Endothelial cell of umbilical vein (primary cell): ENCODE results near the gene TSPAN9. TPM values are rescaled to one million over a fixed set of nuclear protein-coding genes. Genes with fewer than 3 reads are reported as not detected.

Source experiments
- BruUV-seq: library from RNA; stranded (reverse); fragments of 400-500 nt; replicated peaks from 2 replicates; lab custom pipeline; 2021; lab: Mats Ljungman, UMichigan
- CTCF ChIA-PET: fragments of 300-600, 350-600 bp; sonication (Branson Sonifier 250); formaldehyde crosslinking; loops from one replicate; lab custom pipeline; 2021; ENCODE audit warnings: antibody characterized with exemption, inconsistent platforms; lab: Charles Lee
- POLR2A ChIA-PET: fragments of 300-600, 350-600 bp; sonication (Branson Sonifier 250); formaldehyde crosslinking; loops from one replicate; lab custom pipeline; 2021; ENCODE audit warnings: antibody characterized with exemption, inconsistent platforms; lab: Charles Lee
- DNase-seq: peaks from one replicate; pipeline ENCODE4 v3.0.0-alpha.2; 2011; ENCODE audit warnings: low read depth, low spot score
- FAIRE-seq: peaks from 2 replicates; lab custom pipeline; 2011; peaks lifted over from hg19 to GRCh38; lab: Jason Lieb, UNC
- H2AFZ ChIP-seq: 2 replicates; pipeline ENCODE4 v1.6.0; 2012; ENCODE audit warnings: low read depth, low read length, control low read depth, inconsistent platforms
- H3K27ac ChIP-seq: 2 replicates; pipeline ENCODE4 v1.5.1; 2011; ENCODE audit warnings: low read depth, mild to moderate bottlenecking, control low read depth, low read length, moderate library complexity; ENCODE audit not compliant: insufficient read depth
- H3K27me3 ChIP-seq, 2 experiments: 2 replicates each; pipeline versions ENCODE4 v1.6.0 to v1.6.1; 2011; ENCODE audit warnings: low read length in 2 of 2, mixed read lengths in 1 of 2; ENCODE audit not compliant: control insufficient read depth in 2 of 2, insufficient read depth in 2 of 2
- H3K36me3 ChIP-seq, 2 experiments: 2 replicates in 1 of 2; 3 replicates in 1 of 2; pipeline ENCODE4 v1.5.1; 2011; ENCODE audit warnings: low read length in 2 of 2, mild to moderate bottlenecking in 1 of 2, moderate library complexity in 1 of 2; ENCODE audit not compliant: control insufficient read depth in 2 of 2, insufficient read depth in 2 of 2; ENCODE audit errors: extremely low read depth in 1 of 2
- H3K4me1 ChIP-seq: 3 replicates; pipeline ENCODE4 v1.5.1; 2011; ENCODE audit warnings: mild to moderate bottlenecking, low read length; ENCODE audit not compliant: control insufficient read depth, insufficient read depth; ENCODE audit errors: extremely low read depth
- H3K4me2 ChIP-seq: 2 replicates; pipeline ENCODE4 v1.6.1; 2011; ENCODE audit warnings: low read length, control low read depth, mixed read lengths; ENCODE audit not compliant: insufficient read depth
- H3K4me3 ChIP-seq, 3 experiments: fragments of 200-600 bp in 1 of 3; sonication (generic), shearing (Covaris generic) in 1 of 3; replicated peaks in 1 of 3; 2 replicates each; pipeline ENCODE4 v1.5.1; 2011 to 2016; ENCODE audit warnings: control low read depth in 3 of 3, low read length in 3 of 3, mild to moderate bottlenecking in 2 of 3, inconsistent platforms in 1 of 3, low read depth in 1 of 3, moderate library complexity in 1 of 3; ENCODE audit not compliant: insufficient read depth in 1 of 3
- H3K79me2 ChIP-seq: 2 replicates; pipeline ENCODE4 v1.6.0; 2012; ENCODE audit warnings: low read length, inconsistent platforms; ENCODE audit not compliant: control insufficient read depth, insufficient read depth
- H3K9ac ChIP-seq: replicated peaks from 2 replicates; pipeline ENCODE3; 2011; ENCODE audit warnings: low read length, control low read depth; ENCODE audit not compliant: insufficient read depth; ENCODE audit errors: extremely low read depth
- H3K9me1 ChIP-seq: replicated peaks from 3 replicates; pipeline ENCODE4 v1.6.0; 2011; ENCODE audit warnings: mild to moderate bottlenecking, low read length; ENCODE audit not compliant: control insufficient read depth, insufficient read depth; ENCODE audit errors: extremely low read depth
- H3K9me3 ChIP-seq: replicated peaks from 2 replicates; pipeline ENCODE4 v1.5.1; 2012; ENCODE audit warnings: low read length, inconsistent platforms; ENCODE audit not compliant: control insufficient read depth, insufficient read depth
- H4K20me1 ChIP-seq: replicated peaks from 2 replicates; pipeline ENCODE3; 2011; ENCODE audit warnings: mild to moderate bottlenecking, low read length; ENCODE audit not compliant: control insufficient read depth, insufficient read depth; ENCODE audit errors: extremely low read depth
- EZH2 ChIP-seq: IDR thresholded peaks from 2 replicates; pipeline ENCODE4 v1.6.1; 2012; ENCODE audit warnings: borderline replicate concordance, low read depth, mild to moderate bottlenecking, moderate library complexity, low read length, inconsistent platforms; ENCODE audit not compliant: severe bottlenecking
- FOS ChIP-seq: IDR thresholded peaks from 2 replicates; pipeline ENCODE4 v1.6.1; 2011; ENCODE audit warnings: mild to moderate bottlenecking, low read length, moderate library complexity, borderline replicate concordance; ENCODE audit not compliant: insufficient read depth
- GATA2 ChIP-seq: IDR thresholded peaks from 2 replicates; pipeline ENCODE4 v1.7.0; 2011; ENCODE audit warnings: low read depth, mild to moderate bottlenecking, moderate library complexity, mixed read lengths, low read length; ENCODE audit not compliant: insufficient read length, insufficient read depth
- JUN ChIP-seq: IDR thresholded peaks from 2 replicates; pipeline ENCODE4 v1.6.1; 2011; ENCODE audit warnings: borderline replicate concordance, low read depth; ENCODE audit not compliant: insufficient read length, insufficient read depth
- MYC ChIP-seq: IDR thresholded peaks from one replicate; pipeline ENCODE4 v1.6.1; 2011; ENCODE audit warnings: mild to moderate bottlenecking, low read depth, low read length
- POLR2A ChIP-seq: IDR thresholded peaks from 2 replicates; pipeline ENCODE4 v1.6.1; 2012; ENCODE audit warnings: low read depth, mild to moderate bottlenecking, control low read depth, low read length
- POLR2AphosphoS5 ChIP-seq: IDR thresholded peaks from 2 replicates; pipeline ENCODE4 v1.6.1; 2012; ENCODE audit warnings: low read depth, mild to moderate bottlenecking, control low read depth, low read length, moderate library complexity; ENCODE audit not compliant: insufficient read depth
- dilution Hi-C: fragments of 300-500 bp; cut with MboI; formaldehyde crosslinking; loops from one replicate; pipeline ENCODE4 v1.15.0; 2019; ENCODE audit warnings: low sequenced_read_pairs; ENCODE audit not compliant: extremely low pct_ligation_motif_present
- intact Hi-C: fragments of 100-400 bp; cut with micrococcal nuclease; formaldehyde crosslinking; loops from one replicate; pipeline ENCODE4 v1.10.0; 2022
- polyA plus RNA-seq, 4 experiments: library from polyadenylated mRNA; depleted of rRNA in 3 of 4; stranded (reverse) in 3 of 4; unstranded in 1 of 4; fragments of >200 nt; gene quantifications; 2 replicates each; pipeline versions ENCODE4 v1.2.1 to v1.2.3, GENCODE V29; 2011 to 2012; ENCODE audit warnings: missing spikeins in 1 of 4
- total RNA-seq: library from RNA; stranded (reverse); gene quantifications from 2 replicates; pipeline ENCODE4 v1.2.3, GENCODE V29; 2021
- TF ChIP-seq, protein P1 (sequence below), 2 donors: IDR thresholded peaks; 1 replicate in 1 of 2; 2 replicates in 1 of 2; pipeline ENCODE4 v1.5.1; 2011; ENCODE audit warnings: low read length in 2 of 2, mild to moderate bottlenecking in 2 of 2, moderate library complexity in 2 of 2, control low read depth in 1 of 2, inconsistent platforms in 1 of 2, low read depth in 1 of 2; ENCODE audit not compliant: insufficient read depth in 1 of 2; ENCODE audit errors: extremely low read depth in 1 of 2
- TF ChIP-seq, protein P2 (sequence below): IDR thresholded peaks from 2 replicates; pipeline ENCODE4 v1.6.1; 2011; ENCODE audit not compliant: insufficient read depth, insufficient read length

Gene TSPAN9
- total and polyA plus RNA-seq, 2 donors (not counting 3 experiments of a cell fraction or from before 2014, with no cell fraction given): 43.3 to 66.8 TPM

DNA sequence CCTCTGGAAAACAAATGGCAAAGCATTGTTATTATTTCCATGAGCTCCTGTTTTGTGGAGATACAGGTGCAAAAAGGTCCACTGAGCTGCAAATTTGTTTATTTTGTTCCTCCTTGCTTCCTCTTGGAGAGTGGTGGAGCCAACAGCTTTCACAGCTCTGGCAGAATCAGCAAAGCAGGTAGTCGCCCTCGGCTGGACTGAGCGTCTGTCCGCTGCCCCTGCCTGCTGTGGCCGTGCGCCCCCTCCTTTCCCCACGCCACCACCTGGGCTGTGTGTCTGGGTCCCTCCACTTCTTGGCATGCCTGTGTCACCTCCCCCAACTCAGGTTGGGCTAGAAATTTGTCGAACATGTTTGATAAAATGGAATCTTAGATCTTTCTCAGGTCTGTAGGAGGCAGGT is 188.2 kb downstream of the TSPAN9 start:
- TF ChIP-seq GATA2 (no peak), POLR2A (no peak), EZH2 (no peak), JUN (no peak), FOS (no peak), POLR2AphosphoS5 (no peak), MYC (no peak)
- TF ChIP-seq, protein P1, sequence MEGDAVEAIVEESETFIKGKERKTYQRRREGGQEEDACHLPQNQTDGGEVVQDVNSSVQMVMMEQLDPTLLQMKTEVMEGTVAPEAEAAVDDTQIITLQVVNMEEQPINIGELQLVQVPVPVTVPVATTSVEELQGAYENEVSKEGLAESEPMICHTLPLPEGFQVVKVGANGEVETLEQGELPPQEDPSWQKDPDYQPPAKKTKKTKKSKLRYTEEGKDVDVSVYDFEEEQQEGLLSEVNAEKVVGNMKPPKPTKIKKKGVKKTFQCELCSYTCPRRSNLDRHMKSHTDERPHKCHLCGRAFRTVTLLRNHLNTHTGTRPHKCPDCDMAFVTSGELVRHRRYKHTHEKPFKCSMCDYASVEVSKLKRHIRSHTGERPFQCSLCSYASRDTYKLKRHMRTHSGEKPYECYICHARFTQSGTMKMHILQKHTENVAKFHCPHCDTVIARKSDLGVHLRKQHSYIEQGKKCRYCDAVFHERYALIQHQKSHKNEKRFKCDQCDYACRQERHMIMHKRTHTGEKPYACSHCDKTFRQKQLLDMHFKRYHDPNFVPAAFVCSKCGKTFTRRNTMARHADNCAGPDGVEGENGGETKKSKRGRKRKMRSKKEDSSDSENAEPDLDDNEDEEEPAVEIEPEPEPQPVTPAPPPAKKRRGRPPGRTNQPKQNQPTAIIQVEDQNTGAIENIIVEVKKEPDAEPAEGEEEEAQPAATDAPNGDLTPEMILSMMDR (IDR thresholded peaks at IDR 0.05; ENCODE audit: extremely low read depth in 1 of 2, insufficient read depth in 1 of 2, low read depth in 1 of 2, low read length in 2 of 2): no peak
- TF ChIP-seq, protein P2, sequence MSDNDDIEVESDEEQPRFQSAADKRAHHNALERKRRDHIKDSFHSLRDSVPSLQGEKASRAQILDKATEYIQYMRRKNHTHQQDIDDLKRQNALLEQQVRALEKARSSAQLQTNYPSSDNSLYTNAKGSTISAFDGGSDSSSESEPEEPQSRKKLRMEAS: no peak
- no peaks in the 10 kb centered on the region for H3K9me3 ChIP-seq
- intact Hi-C loops (no loop called here), dilution Hi-C loops (no loop called here)
- ChIA-PET CTCF (interaction anchor here (0.9 to 1.3 kb wide), 3 partner anchors 10 to 192 kb away, joined by 3 to 6 read pairs (median 6); no protein-coding TSS in a partner anchor), POLR2A (no interaction called here)
- H3K4me1 ChIP-seq: no peaks in the 10 kb centered on the region
- H2AFZ ChIP-seq: no peak overlapping the region
- no peak overlapping the region for H3K9ac ChIP-seq
- no peaks in the 10 kb centered on the region for H3K27me3 ChIP-seq
- no peak for DNase-seq
- H3K79me2 ChIP-seq: no peaks in the 10 kb centered on the region
- no peaks in the 10 kb centered on the region for H3K9me1 ChIP-seq
- H4K20me1 ChIP-seq: no peaks in the 10 kb centered on the region
- no peak overlapping the region for H3K27ac ChIP-seq
- no TSS peak for BruUV-seq
- no peaks in the 10 kb centered on the region for H3K36me3 ChIP-seq
- H3K4me3 ChIP-seq: no peak overlapping the region
- no peak for FAIRE-seq
- H3K4me2 ChIP-seq: no peak overlapping the region
